ENCODE measurements around the gene THSD4. TPM values are rescaled to one million over a fixed set of nuclear protein-coding genes. Genes with fewer than 3 reads are reported as not detected.

The THSD4 gene
- total and polyA plus RNA-seq, 2 of the 8 experiments (the other 6 are each of a cell fraction or from before 2014, with no cell fraction given) = 2.5 to 6.2 TPM

DNA sequence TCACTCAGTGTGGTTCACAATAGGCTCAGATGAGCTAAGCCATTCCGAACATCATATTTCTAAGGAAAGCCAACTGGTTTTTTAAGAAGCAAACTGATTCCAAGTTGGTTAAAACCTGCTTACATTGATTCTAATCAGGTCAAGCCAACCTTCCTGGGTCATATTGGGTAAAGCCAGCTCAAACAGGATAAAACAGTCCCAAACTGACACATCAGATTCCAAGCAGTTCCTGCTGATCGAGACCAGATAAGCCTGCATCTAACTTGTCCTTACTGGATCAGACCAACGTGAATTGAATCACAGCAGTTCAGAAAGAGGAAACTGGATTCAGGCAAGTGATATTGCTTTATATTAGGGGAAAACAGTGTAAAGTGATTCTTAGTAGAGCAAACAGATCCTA, 18.6 kb upstream of the THSD4 start:
- no peak overlapping the region for H3K9ac ChIP-seq (replicated peaks in 1 of 4; ENCODE audit: extremely low read depth in 1 of 4, low read depth in 3 of 4, low read length in 3 of 4)

More for the DNA sequence above, 18.6 kb upstream of the THSD4 start:
- Histone ChIP-seq H3K23me2 (ENCODE audit: low read depth, low read length) (no peaks in the 10 kb centered on the region), H3K27ac (ENCODE audit: low read depth, low read length) (no peak overlapping the region), H2BK120ac (replicated peaks; ENCODE audit: low read depth, low read length) (no peak overlapping the region), H4K20me1 (replicated peaks in 1 of 2; ENCODE audit: control insufficient read depth in 1 of 2, insufficient read depth in 2 of 2, low read length in 2 of 2) (no peaks in the 10 kb centered on the region), H3K14ac (ENCODE audit: insufficient read length) (no peak overlapping the region), H4K91ac (replicated peaks; ENCODE audit: insufficient read length, low read length) (no peak overlapping the region), H3K27me3 (replicated peaks in 1 of 4; ENCODE audit: control insufficient read depth in 3 of 4, extremely low read depth in 1 of 4, insufficient read depth in 3 of 4, low read length in 3 of 4) (peaks cover 0 to 1% (median 0%) of the 10 kb centered on the region in 4 experiments; a peak in 4 of 7 replicates), H3K4ac (replicated peaks; ENCODE audit: insufficient read length, low read depth, low read length) (no peak overlapping the region), H3K9me3 (ENCODE audit: insufficient read depth in 2 of 2, low read depth in 1 of 2, low read length in 1 of 2) (no peaks in the 10 kb centered on the region), H3K79me1 (ENCODE audit: low read depth, low read length) (no peaks in the 10 kb centered on the region), H3K79me2 (ENCODE audit: control insufficient read depth in 1 of 2, insufficient read depth in 2 of 2, low read length in 2 of 2) (no peaks in the 10 kb centered on the region), H3K56ac (replicated peaks; ENCODE audit: insufficient read length, low read depth, low read length) (no peak overlapping the region), H2BK5ac (ENCODE audit: low read depth, low read length) (no peak overlapping the region), H2BK15ac (ENCODE audit: low read length) (no peak overlapping the region), H3K18ac (ENCODE audit: extremely low read depth, low read length) (no peak overlapping the region), H3K4me1 (replicated peaks in 1 of 4; ENCODE audit: control insufficient read depth in 3 of 4, insufficient read depth in 4 of 4, low read length in 3 of 4) (no peaks in the 10 kb centered on the region), H3K4me2 (ENCODE audit: insufficient read depth in 1 of 2, low read depth in 2 of 2, low read length in 2 of 2) (no peak overlapping the region), H2AFZ (ENCODE audit: low read length) (no peak overlapping the region; the same call in 1 of the 2 replicates), H3K4me3 (ENCODE audit: extremely low read depth in 1 of 4, insufficient read depth in 2 of 4, low read depth in 3 of 4, low read length in 4 of 4) (no peak overlapping the region), H4K5ac (ENCODE audit: insufficient read length, low read depth, low read length) (no peak overlapping the region), H4K8ac (ENCODE audit: extremely low read depth, insufficient read depth, low read length) (no peak overlapping the region), H2BK20ac (ENCODE audit: low read length) (no peak overlapping the region), H2AK5ac (ENCODE audit: low read depth, low read length) (no peak overlapping the region), H3K23ac (ENCODE audit: insufficient read length) (no peak overlapping the region), H2BK12ac (ENCODE audit: low read depth, low read length) (no peak overlapping the region), H3K36me3 (ENCODE audit: control insufficient read depth in 2 of 4, insufficient read depth in 4 of 4, low read length in 3 of 4) (no peaks in the 10 kb centered on the region)
- peak in 1 of 2 experiments; percentile 11 for DNase-seq (ENCODE audit: low read depth in 1 of 2, low spot score in 2 of 2)
- POLR2A ChIA-PET (ENCODE audit: partially characterized antibody) = no interaction called here
- CTCF ChIA-PET (ENCODE audit: partially characterized antibody) = interaction anchor here (0.7 kb wide), 1 partner anchor 57 kb away, joined by 4 read pairs; no protein-coding TSS in a partner anchor
- 89% methylated on average over 3 of the region's 3 CpGs; no CpG with 5 or more reads in 1 of the 2 experiments for WGBS, 2 experiments (ENCODE audit: extremely low coverage in 1 of 2, insufficient coverage in 1 of 2, insufficient read length in 1 of 2, insufficient replicate concordance in 2 of 2, low coverage in 1 of 2, low lambda C conversion rate in 2 of 2, missing lambda C conversion rate in 1 of 2)
- no peak for TF ChIP-seq YY1 (IDR thresholded peaks at IDR 0.05; ENCODE audit: low read depth, low read length)
- no peak for TF ChIP-seq SP1 (IDR thresholded peaks at IDR 0.05; ENCODE audit: low read depth, low read length)
- no peak for TF ChIP-seq SP2 (IDR thresholded peaks at IDR 0.05; ENCODE audit: low read length)
- FAIRE-seq = no peak

All from H1 (cell line).